GM12873 (cell line): Measurements from ENCODE around the gene TTC33.

ENCODE experiments used
- TF ChIP-seq, protein P1 (sequence below): IDR thresholded peaks from 2 replicates; pipeline ENCODE4 v1.5.1; 2012; ENCODE audit warnings: low read depth, mild to moderate bottlenecking, moderate library complexity, low read length, control low read depth; ENCODE audit not compliant: insufficient read depth; ENCODE audit errors: missing control alignments

The TTC33 gene

DNA sequence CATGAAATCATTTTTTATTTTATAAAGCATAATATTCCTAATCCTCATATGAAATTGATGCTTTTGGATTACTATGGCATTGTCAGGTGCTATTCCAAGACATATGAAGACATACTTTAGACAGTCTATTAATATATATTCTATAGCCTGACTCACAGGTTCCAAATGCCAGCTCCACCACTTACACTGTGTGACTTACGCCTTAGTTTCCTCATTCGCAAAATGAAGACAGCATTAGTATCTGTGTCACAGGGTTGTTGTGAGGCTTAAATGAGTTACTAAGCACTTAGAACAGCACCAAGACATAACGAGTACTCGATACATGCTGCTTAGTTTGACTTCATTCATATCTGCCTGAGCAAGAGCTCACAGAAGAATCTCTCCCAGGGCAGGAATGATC, 208.2 kb downstream of the TTC33 start:
- TF ChIP-seq, protein P1, sequence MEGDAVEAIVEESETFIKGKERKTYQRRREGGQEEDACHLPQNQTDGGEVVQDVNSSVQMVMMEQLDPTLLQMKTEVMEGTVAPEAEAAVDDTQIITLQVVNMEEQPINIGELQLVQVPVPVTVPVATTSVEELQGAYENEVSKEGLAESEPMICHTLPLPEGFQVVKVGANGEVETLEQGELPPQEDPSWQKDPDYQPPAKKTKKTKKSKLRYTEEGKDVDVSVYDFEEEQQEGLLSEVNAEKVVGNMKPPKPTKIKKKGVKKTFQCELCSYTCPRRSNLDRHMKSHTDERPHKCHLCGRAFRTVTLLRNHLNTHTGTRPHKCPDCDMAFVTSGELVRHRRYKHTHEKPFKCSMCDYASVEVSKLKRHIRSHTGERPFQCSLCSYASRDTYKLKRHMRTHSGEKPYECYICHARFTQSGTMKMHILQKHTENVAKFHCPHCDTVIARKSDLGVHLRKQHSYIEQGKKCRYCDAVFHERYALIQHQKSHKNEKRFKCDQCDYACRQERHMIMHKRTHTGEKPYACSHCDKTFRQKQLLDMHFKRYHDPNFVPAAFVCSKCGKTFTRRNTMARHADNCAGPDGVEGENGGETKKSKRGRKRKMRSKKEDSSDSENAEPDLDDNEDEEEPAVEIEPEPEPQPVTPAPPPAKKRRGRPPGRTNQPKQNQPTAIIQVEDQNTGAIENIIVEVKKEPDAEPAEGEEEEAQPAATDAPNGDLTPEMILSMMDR: no peak

DNA sequence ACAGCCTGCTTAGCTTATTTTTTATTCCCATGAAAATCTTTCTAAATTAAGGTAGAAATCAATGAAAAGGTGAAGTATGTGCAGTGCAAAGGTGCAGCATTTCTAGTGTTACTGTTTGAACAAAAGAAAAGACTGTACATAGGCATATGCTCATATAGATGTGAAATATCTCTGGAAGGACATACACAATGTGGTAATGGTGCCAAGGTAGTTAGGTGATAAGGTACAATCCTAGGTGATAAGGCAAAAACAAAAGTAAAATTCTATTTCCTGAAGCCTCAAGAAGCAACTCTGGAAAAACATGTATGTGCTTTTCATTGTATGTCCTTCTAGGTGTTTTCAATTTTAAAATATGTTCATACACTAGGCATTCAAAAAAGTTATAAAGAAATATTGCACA, 215.5 kb downstream of the TTC33 start:
- TF ChIP-seq, protein P1: no peak

DNA sequence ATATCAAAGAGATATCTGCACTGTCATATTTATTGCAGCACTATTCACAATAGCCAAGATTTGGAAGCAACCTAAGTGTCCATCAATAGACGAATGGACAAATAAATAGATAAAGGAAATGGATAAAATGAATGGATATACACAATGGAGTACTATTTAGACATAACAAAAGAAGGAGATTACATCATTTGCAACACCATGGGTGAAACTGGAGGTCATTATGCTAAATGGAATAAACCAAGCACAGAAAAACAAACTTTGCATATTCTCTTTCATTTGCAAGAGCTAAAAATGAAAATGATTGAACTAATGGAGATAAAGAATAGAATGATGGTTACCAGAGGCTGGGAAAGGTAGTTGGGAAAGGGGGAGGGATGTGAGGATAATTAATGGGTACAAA, 231.1 kb downstream of the TTC33 start:
- TF ChIP-seq, protein P1: no peak

DNA sequence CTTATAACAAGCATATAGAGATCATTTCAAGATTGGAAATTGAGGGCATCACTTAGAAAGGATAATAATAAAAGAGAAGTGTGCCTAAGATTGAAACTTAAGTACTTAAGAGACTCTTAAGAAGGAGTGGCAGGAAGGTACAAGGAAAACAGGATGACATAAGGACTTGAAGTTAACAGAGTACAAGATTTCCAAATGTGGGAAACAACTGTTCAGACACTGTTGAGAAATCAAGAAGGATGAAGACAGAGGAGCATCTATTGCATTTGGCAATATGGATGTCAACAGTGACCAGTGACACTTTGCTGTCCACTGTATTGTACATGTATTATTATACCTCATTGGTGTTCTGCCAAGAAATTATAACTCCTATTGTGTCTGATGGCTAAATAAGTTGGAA, 233.8 kb downstream of the TTC33 start:
- TF ChIP-seq, protein P1: no peak

DNA sequence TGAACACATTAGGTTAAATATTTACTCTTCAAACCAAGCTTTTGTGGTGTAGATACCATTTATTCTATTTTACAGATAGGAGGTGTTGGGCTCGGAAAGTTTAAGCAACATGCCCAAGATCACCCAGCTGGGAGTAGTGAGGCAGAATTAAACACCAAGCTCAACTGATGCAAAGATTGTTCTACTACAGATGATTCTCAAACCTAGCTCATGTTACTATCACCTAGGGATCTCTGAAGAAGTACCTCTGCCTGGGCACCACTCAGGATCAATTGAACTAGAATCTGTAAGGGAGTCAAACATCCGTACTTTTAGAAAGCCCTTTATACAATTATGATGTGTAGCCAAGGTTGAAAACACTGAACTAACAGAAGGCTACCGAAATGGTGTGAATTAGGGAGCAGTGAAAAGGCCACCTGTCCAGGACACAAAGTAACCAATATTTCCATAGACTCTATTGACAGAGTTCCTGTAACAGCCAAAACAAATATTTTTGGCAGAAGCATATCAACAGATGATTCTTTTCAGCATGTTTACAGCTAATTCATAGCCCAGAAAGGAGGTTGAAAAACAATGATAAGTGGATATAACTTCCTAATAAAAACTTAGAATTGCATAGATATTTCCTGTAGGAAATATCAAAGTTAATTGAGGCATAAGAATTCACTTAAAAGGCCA, 234.5 kb downstream of the TTC33 start:
- TF ChIP-seq, protein P1: no peak

DNA sequence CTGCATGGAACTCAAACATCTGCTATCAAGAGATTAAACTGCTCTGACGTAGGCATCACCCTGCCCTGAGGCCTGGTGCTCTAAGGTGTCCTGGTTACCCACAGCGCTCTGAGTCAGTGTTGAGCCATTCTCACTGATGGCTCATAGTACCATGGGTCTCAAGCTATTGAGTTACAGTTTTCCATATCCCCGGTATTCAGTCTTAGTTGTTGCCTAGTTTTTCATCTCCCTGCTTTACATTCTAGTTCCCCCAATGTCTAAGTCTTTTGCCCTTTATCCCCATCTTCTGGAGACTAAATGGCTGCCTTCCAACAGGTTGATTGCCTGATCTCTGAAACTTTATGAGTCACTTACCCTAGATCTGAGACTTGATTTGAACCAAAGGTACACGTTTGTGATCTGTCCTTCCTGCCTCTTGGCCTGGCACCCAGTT, 237.3 kb downstream of the TTC33 start:
- TF ChIP-seq, protein P1: no peak

DNA sequence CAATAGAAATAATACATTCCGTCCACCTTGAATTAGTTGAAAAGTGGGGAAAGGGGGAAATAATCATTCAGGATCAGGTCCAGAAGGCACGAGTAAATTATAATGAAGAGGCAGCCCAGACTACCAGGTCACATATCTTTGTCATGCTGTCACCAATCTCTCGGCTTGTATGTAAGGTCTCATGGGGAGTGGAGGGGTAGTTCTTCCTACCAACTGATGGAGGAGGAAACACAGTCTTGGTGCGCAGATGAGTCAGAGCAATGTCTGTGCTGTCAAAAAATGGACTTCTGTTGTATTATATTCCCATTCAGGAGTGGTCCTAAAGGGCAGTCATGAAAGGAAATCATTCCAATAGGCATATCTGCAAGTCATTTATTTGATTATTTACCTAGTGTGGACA, 240.3 kb downstream of the TTC33 start:
- TF ChIP-seq, protein P1: no peak

DNA sequence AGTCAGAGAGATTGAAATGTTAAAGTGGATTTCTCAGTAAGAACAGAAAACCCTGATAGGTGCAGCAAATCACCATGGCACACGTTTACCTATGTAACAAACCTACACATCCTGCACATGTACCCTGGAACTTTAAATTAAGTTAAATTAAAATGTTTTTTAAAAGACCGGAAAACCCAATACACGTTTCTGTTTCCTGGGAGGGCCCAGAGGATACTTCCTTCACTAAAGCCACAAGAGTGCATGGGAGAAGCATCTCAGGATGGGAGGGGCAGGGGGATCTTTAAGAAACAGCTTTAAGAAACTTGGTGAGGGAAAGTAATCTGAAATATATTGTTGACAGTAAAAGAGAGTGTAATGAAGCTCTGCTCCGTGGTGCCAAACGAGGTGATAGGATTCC, 240.8 kb downstream of the TTC33 start:
- TF ChIP-seq, protein P1: no peak
